Thymus (tissue), 11 donors: ENCODE results near the gene LTK. TPM values are rescaled to one million over a fixed set of nuclear protein-coding genes. Genes with fewer than 3 reads are reported as not detected.
A peak's percentile ranks its signal among the peaks of the same experiment; 100 is the strongest.

Experiments
- DNase-seq, 9 donors: peaks; one replicate each; pipeline ENCODE4 v3.0.0-alpha.2; 2013; ENCODE audit warnings: low spot score in 9 of 9, low read depth in 6 of 9, missing footprints in 1 of 9
- H3K27ac ChIP-seq, 2 donors: one replicate each; pipeline ENCODE4 v1.5.1; 2013; ENCODE audit warnings: control low read depth in 1 of 2, low read depth in 1 of 2, low read length in 1 of 2, mild to moderate bottlenecking in 1 of 2, moderate library complexity in 1 of 2
- H3K27me3 ChIP-seq, 2 donors: one replicate each; pipeline ENCODE4 v1.5.1; 2013; ENCODE audit warnings: low read length in 1 of 2; ENCODE audit not compliant: control insufficient read depth in 2 of 2, insufficient read depth in 1 of 2
- H3K36me3 ChIP-seq, 2 donors: one replicate each; pipeline ENCODE4 v1.5.1; 2013; ENCODE audit warnings: low read length in 1 of 2, mild to moderate bottlenecking in 1 of 2, moderate library complexity in 1 of 2; ENCODE audit not compliant: control insufficient read depth in 2 of 2, insufficient read depth in 2 of 2
- H3K4me1 ChIP-seq, 2 donors: one replicate each; pipeline ENCODE4 v1.5.1; 2013; ENCODE audit warnings: low read length in 2 of 2; ENCODE audit not compliant: control insufficient read depth in 2 of 2, insufficient read depth in 2 of 2
- H3K4me3 ChIP-seq, 2 donors: one replicate each; pipeline ENCODE4 v1.5.1; 2013; ENCODE audit warnings: low read length in 2 of 2, control low read depth in 1 of 2, mild to moderate bottlenecking in 1 of 2
- H3K9me3 ChIP-seq, 2 donors: one replicate each; pipeline ENCODE4 v1.5.1; 2013; ENCODE audit warnings: low read length in 1 of 2, mild to moderate bottlenecking in 1 of 2; ENCODE audit not compliant: control insufficient read depth in 2 of 2, insufficient read depth in 1 of 2
- WGBS: extraction: QIAGEN DNeasy Blood & Tissue Kit; methylation state at CpG from one replicate; pipeline ENCODE4 v1.1.7; 2013; 5-methylcytosine and 5-hydroxymethylcytosine counted together
- polyA plus RNA-seq: library from polyadenylated mRNA; stranded (reverse); fragments of 200-250 nt; gene quantifications from one replicate; pipeline ENCODE4 v1.2.3, GENCODE V29; 2013
- total RNA-seq: library from RNA; stranded (reverse); fragments of 120-200 nt; gene quantifications from one replicate; pipeline ENCODE4 v1.2.4, GENCODE V29; 2013
- donor health status: healthy.

Gene LTK
- total and polyA plus RNA-seq, 2 donors: 0.14 to 0.66 TPM

DNA sequence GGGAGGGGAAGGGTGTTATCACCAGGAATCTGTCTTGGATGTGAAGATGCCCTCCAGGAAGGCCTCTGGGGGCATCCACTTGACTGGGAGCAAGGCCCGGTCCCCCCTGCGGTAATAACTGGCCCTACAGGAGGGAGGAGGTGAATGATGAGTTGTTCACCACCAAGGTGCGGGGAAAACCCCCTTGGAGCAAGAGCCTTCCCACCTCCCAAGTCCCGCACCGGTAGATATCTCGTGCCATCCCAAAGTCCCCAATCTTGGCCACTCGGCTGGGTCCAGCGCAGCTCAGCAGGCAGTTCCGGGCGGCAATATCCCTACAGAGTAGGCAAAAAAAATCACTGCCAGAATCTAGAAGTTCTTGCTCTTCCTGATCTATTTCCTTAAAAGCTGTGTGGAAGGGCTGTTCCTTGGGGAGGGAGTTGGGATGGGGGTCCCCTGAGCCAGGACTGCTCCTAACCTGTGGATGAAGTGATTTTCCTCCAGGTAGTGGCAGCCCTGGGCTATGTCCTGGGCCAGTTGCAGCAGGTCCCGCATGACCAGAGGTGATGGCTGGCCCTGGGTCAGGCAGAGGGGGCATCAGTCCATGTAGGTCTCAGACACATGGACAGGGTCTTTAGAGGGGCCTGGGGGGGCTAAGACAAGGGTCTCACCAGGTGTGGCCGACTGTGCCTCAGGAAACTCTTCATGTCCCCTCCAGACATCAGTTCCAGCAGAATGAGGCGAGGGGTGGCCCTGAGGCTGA is 8.7 kb downstream of the LTK start:
- Histone ChIP-seq H3K36me3 (no peaks in the 10 kb centered on the region), H3K4me3 (no peak overlapping the region), H3K27ac (no peak overlapping the region), H3K4me1 (peaks cover 10 to 27% of the 10 kb centered on the region in 2 donors), H3K9me3 (peaks cover 0 to 6% of the 10 kb centered on the region in 2 donors), H3K27me3 (peaks cover 54 to 96% of the 10 kb centered on the region in 2 donors)
- no peak for DNase-seq
- 98% methylated on average over 13 of the region's 13 CpGs for WGBS

DNA sequence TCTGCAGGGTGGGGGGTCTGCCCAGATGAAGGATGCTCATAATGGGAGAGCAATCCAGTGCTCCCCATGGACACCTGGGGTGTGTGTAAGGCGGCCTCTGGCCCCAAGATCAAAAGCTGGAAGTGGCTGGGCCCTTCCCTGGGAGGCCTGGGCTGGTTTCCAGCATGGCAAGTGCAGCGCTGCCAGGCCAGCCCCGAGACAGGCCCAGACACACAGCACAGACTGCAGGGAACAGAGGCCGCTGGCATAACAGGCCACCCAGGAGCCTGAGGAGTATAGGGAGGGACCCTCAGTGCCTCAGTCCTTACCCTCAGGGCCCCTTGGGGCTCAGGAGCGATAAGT is 10.0 kb downstream of the LTK start:
- H3K9me3 ChIP-seq: peaks cover 0 to 6% of the 10 kb centered on the region in 2 donors
- 90% methylated on average over 5 of the region's 5 CpGs for WGBS
- H3K4me3 ChIP-seq: no peak overlapping the region
- H3K36me3 ChIP-seq: no peaks in the 10 kb centered on the region
- peaks cover 10 to 27% of the 10 kb centered on the region in 2 donors for H3K4me1 ChIP-seq
- peaks cover 54 to 96% of the 10 kb centered on the region in 2 donors for H3K27me3 ChIP-seq
- H3K27ac ChIP-seq: no peak overlapping the region
- DNase-seq: no peak

DNA sequence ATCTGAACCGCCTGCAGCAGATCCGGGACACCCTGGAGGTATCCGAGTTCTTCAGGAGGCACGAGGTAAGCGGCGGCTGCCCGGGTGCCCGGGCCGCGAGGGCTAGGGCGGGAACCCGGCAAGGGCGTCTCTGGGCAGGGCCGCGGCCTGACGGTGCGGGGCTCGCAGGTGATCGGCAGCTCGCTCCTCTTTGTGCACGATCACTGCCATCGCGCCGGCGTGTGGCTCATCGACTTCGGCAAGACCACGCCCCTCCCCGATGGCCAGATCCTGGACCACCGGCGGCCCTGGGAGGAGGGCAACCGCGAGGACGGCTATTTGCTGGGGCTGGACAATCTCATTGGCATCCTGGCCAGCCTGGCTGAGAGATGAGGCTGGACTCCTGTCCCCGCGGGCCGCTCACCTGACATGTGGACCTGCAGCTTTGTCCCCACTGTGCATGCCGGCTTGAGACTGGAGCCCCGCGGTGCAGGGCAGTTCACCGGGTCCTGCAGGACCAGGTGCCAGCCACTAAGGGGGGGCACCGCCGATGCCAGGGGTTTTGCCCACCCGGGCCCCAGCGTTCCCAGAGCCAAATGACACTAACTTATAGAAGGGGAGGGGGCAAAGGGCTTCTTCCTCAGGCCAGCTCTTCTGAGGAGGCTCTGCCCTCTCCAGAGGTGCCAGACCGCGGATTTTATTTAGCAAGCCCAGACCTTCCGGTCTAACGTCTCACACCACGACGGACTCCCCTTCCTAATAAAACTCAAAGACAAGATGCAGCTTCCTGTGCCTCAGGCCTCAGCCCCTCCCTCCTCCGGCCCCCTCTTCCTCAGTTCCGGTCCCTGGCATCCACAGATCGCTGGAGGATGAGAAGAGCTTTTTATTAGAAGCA is 10.6 kb downstream of the LTK start:
- Histone ChIP-seq H3K9me3 (peaks cover 0 to 6% of the 10 kb centered on the region in 2 donors), H3K27me3 (peaks cover 58 to 96% of the 10 kb centered on the region in 2 donors), H3K36me3 (no peaks in the 10 kb centered on the region), H3K27ac (no peak overlapping the region), H3K4me3 (peak overlapping the region in 1 of 2 donors; percentile 36), H3K4me1 (peaks cover 10 to 27% of the 10 kb centered on the region in 2 donors)
- no peak for DNase-seq
- 5% methylated on average over 54 of the region's 54 CpGs for WGBS

DNA sequence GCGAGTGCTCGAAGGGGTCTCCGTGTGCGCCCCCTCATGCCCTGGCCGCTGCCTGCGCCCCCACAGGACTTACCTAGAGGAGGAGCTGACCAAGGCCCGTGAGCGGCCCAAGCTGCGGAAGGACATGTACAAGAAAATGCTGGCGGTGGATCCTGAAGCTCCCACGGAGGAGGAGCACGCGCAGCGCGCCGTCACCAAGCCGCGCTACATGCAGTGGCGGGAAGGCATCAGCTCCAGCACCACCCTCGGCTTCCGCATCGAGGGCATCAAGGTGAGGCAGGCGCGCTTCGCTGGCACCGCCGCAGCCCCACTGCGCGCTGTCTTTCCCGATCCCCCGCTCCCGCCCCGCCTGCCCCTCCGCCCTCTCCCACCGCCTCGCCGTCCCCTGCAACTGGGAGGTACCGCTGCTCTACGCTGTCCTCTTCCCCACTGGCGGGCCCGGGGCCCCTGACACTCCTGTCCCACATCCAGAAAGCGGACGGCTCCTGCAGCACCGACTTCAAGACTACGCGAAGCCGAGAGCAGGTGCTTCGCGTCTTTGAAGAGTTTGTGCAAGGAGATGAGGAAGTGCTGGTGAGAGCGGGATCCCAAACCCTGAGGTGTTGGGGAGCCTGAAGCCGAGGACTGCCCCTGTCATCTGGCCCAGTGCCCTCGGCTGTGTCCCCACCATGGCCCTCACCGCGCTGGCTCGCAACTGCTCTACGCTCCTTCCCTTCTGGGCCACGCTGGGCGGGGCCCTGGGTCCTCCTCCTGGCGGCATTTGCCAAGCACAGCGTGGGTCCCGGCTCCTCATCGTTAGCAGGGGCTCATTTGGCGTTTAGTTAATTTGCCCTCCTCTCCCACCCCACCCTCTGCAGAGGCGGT is 11.5 kb downstream of the LTK start:
- peak in 2 of 9 donors; percentile 33 to 57 for DNase-seq
- Histone ChIP-seq H3K36me3 (no peaks in the 10 kb centered on the region), H3K27ac (no peak overlapping the region), H3K4me3 (peak overlapping the region in 1 of 2 donors; percentile 36), H3K9me3 (peaks cover 0 to 6% of the 10 kb centered on the region in 2 donors), H3K27me3 (peaks cover 66 to 96% of the 10 kb centered on the region in 2 donors), H3K4me1 (peaks cover 10 to 27% of the 10 kb centered on the region in 2 donors)
- WGBS: 3% methylated on average over 64 of the region's 64 CpGs

DNA sequence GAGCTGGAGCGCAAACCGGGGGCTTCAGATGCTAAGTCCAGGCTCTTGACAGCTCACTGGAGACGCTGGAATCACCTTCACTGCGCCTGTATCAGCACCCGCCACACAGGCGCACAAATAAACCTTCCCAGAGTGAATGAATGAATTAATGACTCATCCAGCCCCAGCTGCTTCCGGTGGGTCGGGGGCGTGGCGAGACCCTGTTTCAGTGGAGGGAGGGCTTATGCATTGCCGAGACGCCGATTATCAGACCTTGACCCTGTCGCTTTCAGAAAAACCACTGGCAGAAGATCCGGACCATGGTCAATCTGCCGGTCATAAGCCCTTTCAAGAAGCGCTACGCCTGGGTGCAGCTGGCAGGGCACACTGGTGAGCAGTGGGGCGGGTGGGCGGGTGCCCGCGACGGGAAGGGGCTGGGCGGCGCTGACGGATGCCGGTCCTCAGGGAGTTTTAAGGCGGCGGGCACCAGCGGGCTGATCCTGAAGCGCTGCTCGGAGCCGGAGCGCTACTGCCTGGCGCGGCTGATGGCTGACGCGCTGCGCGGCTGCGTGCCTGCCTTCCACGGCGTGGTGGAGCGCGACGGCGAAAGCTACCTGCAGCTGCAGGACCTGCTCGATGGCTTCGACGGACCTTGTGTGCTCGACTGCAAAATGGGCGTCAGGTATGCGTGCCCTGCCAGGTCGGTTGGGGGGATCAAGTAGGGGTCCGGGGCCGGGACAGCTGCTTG is 12.3 kb downstream of the LTK start:
- Histone ChIP-seq H3K36me3 (no peaks in the 10 kb centered on the region), H3K4me3 (peak overlapping the region in 1 of 2 donors; percentile 36), H3K27me3 (peaks cover 74 to 100% of the 10 kb centered on the region in 2 donors), H3K27ac (no peak overlapping the region), H3K9me3 (peaks cover 0 to 6% of the 10 kb centered on the region in 2 donors), H3K4me1 (peaks cover 10 to 27% of the 10 kb centered on the region in 2 donors)
- 5% methylated on average over 56 of the region's 56 CpGs for WGBS
- peak in 1 of 9 donors; percentile 36 for DNase-seq

DNA sequence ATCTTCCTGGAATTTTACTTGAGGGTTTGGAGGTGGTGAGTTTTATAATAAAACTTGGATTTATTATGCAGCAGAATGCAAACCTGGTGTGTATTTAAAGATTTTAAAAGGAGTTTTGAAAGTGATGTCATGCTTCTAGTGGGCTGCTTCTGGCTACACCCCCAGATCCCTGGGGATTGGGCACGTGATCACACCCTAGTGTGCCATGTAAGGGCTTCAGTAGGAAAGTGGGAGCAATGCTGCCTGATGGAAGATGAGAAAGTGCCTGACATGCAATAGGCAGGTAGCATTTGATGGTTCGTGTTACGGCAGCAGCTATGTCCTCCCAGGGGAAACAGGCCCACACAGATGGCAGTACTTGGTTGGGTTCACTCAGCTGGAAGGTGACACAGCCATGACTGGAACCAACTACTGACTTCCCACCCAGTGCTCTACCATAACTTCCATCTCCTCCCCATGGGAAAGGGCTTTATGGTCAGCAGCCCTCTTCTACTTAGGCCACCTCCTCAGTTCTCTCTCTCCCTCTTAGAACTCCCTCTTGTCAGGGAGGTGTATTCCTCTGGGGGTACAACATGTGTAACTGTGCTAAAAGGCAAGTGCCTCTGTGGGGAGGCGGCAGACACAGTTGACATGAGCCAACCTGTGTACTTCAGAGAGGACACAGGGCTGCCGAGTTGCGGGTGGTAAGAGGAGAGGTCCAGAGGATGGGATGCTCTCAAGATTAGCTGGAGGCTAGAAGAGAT is 14.3 kb downstream of the LTK start:
- peaks cover 91 to 100% of the 10 kb centered on the region in 2 donors for H3K27me3 ChIP-seq
- no peaks in the 10 kb centered on the region for H3K36me3 ChIP-seq
- 97% methylated on average over 6 of the region's 6 CpGs for WGBS
- H3K4me1 ChIP-seq: peaks cover 23 to 46% of the 10 kb centered on the region in 2 donors
- no peak overlapping the region for H3K27ac ChIP-seq
- no peak overlapping the region for H3K4me3 ChIP-seq
- no peak for DNase-seq
- peaks cover 0 to 22% of the 10 kb centered on the region in 2 donors for H3K9me3 ChIP-seq

DNA sequence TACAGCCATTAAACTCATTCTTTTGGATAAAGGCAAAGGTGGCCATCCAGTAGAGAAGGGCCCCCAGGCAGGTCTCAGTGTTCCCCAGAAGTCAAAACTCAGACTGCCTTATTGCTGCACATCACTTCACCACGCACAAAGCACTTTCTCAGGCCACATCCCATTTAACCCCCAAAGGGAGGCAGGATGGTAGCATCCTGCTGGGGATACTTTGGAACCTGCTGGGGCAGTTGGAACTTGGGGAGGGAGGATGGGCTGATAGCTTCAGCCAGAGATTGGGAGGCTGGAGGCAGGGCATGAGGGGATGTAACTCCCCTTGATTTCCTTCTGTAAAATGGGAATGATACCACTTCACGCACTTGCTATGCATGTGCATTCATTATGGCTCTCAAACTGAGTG is 15.0 kb downstream of the LTK start:
- H3K4me1 ChIP-seq: peaks cover 23 to 49% of the 10 kb centered on the region in 2 donors
- no peak overlapping the region for H3K27ac ChIP-seq
- H3K9me3 ChIP-seq: peaks cover 0 to 22% of the 10 kb centered on the region in 2 donors
- H3K36me3 ChIP-seq: no peaks in the 10 kb centered on the region
- peaks cover 92 to 98% of the 10 kb centered on the region in 2 donors for H3K27me3 ChIP-seq
- H3K4me3 ChIP-seq: no peak overlapping the region
- WGBS: 97% methylated on average over 2 of the region's 2 CpGs
- DNase-seq: no peak
